ENCODE data around the gene RTP5. TPM values are rescaled to one million over a fixed set of nuclear protein-coding genes. Genes with fewer than 3 reads are reported as not detected.
"Not testable (repeated sequence)": the region's sequence is repeated elsewhere in the genome, so short reads cannot be mapped to it uniquely, and the experiment has no call there.

The RTP5 gene
- polyA plus RNA-seq, 3 donors: 0.09 TPM; not detected in 2

DNA sequence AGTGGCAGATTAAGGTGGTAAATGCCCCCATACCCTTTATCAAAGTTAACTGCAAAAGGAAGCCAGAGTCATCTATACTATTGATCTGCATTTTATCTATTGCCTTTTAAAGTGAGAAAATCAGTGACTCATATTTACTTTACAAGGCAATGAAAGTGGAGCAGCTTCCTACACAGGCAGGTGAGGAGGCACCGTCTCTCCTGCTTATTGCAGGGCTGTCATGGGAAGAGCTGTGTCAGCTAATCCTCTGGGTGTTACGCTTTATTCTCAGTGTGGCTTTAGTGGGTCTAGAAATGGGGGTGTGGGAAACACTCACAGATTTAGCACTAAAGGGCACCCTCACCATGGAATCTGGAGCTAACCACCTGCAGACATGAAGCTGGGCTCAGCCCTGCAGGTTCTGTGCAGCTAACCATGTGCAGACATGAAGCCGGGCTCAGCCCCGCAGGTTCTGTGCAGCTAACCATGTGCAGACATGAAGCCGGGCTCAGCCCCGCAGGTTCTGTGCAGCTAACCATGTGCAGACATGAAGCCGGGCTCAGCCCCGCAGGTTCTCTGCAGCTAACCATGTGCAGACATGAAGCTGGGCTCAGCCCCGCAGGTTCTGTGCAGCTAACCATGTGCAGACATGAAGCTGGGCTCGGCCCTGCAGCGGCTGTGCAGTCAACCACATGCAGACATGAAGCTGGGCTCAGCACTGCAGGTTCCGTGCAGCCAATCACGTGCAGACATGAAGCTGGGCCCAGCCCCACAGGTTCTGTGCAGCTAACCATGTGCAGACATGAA, 53.5 kb downstream of the RTP5 start:
- not testable (repeated sequence) for DNase-seq

Other genes starting within 250 kb of the RTP5 start
- 10 to 100 TPM; 59.2 to 74.3 (median 68.4) TPM for gene THAP4, start 232.6 kb upstream of the RTP5 start, polyA plus RNA-seq (ENCODE audit: insufficient read length in 3 of 3)
- 100 to 1,000 TPM in 2 of 3 donors, 10 to 100 TPM in 1; 83.8 to 106 (median 103) TPM for gene ATG4B, start 232.0 kb upstream of the RTP5 start, polyA plus RNA-seq (ENCODE audit: insufficient read length in 3 of 3)
- 10 to 100 TPM; 45.7 to 49.5 (median 47.5) TPM for gene DTYMK, start 182.9 kb upstream of the RTP5 start, polyA plus RNA-seq (ENCODE audit: insufficient read length in 3 of 3)
- 10 to 100 TPM; 39.2 to 49.4 (median 49.4) TPM for gene ING5, start 167.7 kb upstream of the RTP5 start, polyA plus RNA-seq (ENCODE audit: insufficient read length in 3 of 3)
- 10 to 100 TPM; 43.0 to 81.1 (median 62.5) TPM for gene D2HGDH, start 135.1 kb upstream of the RTP5 start, polyA plus RNA-seq (ENCODE audit: insufficient read length in 3 of 3)
- gene GAL3ST2, start 92.9 kb upstream of the RTP5 start, polyA plus RNA-seq (ENCODE audit: insufficient read length in 3 of 3): under 1 TPM; 0.43 to 0.88 (median 0.77) TPM
- gene NEU4, start 60.5 kb upstream of the RTP5 start, polyA plus RNA-seq (ENCODE audit: insufficient read length in 3 of 3): 1 to 10 TPM; 1.9 to 2.5 (median 2.5) TPM
- under 1 TPM; 0.11 to 0.59 (median 0.21) TPM for gene PDCD1, start 10.8 kb upstream of the RTP5 start, polyA plus RNA-seq (ENCODE audit: insufficient read length in 3 of 3)

Measured in renal pelvis (tissue), 4 donors.